Liver (tissue), 3 donors: ENCODE measurements around the gene CBX2.

Experiments
- CTCF ChIP-seq: fragments of 150-350 bp; IDR thresholded peaks from 2 replicates; pipeline ENCODE4 v1.5.1; 2017; ENCODE audit warnings: improper control_type of control experiment, low read depth, low read length; ENCODE audit not compliant: missing input control
- GABPA ChIP-seq, 2 donors: IDR thresholded peaks in 1 of 2; conservative IDR thresholded peaks in 1 of 2; 2 replicates each; pipeline ENCODE4 v1.6.1; 2016; ENCODE audit warnings: antibody characterized with exemption in 2 of 2, mild to moderate bottlenecking in 1 of 2, moderate library complexity in 1 of 2
- JUND ChIP-seq, 2 donors: IDR thresholded peaks; 2 replicates each; pipeline ENCODE4 v1.6.1; 2016; ENCODE audit warnings: antibody characterized with exemption in 2 of 2
- SP1 ChIP-seq: IDR thresholded peaks from 2 replicates; pipeline ENCODE4 v1.6.1; 2018; ENCODE audit warnings: antibody characterized with exemption, mild to moderate bottlenecking
- donor health status: healthy.
- donor health status: healthy.

GRCh38 chr17:79822583-79823124, 44.7 kb downstream of the CBX2 start:
- no peak for TF ChIP-seq CTCF
- TF ChIP-seq GABPA (IDR thresholded peaks at IDR 0.05 in 1 of 2, conservative IDR thresholded peaks at IDR 0.05 in 1 of 2) = no peak
- TF ChIP-seq SP1 = no peak
- TF ChIP-seq JUND (IDR thresholded peaks at IDR 0.05) = no peak
